ENCODE results near the gene PDE2A.

- TF ChIP-seq, protein P1, sequence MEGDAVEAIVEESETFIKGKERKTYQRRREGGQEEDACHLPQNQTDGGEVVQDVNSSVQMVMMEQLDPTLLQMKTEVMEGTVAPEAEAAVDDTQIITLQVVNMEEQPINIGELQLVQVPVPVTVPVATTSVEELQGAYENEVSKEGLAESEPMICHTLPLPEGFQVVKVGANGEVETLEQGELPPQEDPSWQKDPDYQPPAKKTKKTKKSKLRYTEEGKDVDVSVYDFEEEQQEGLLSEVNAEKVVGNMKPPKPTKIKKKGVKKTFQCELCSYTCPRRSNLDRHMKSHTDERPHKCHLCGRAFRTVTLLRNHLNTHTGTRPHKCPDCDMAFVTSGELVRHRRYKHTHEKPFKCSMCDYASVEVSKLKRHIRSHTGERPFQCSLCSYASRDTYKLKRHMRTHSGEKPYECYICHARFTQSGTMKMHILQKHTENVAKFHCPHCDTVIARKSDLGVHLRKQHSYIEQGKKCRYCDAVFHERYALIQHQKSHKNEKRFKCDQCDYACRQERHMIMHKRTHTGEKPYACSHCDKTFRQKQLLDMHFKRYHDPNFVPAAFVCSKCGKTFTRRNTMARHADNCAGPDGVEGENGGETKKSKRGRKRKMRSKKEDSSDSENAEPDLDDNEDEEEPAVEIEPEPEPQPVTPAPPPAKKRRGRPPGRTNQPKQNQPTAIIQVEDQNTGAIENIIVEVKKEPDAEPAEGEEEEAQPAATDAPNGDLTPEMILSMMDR (IDR thresholded peaks at IDR 0.05): no peak
- TF ChIP-seq POLR2A (IDR thresholded peaks at IDR 0.05): no peak
These were observed 127.4 kb downstream of the PDE2A start for GRCh38 chr11:72546866-72547265.

Data from heart left ventricle (tissue), 13 donors.